NCI-H1694 (cell line): ENCODE measurements around the gene TMEM131L.
"Not testable (repeated sequence)": the region's sequence is repeated elsewhere in the genome, so short reads cannot be mapped to it uniquely, and the experiment has no call there.

Experiments
- DNase-seq: peaks from one replicate; lab custom pipeline; 2025; lab: John Stamatoyannopoulos, UW

TMEM131L gene

GRCh38 chr4:153579410-153579809 is 113.2 kb downstream of the TMEM131L start:
- DNase-seq, result no peak

GRCh38 chr4:153579872-153580271 is 113.7 kb downstream of the TMEM131L start:
- no peak for DNase-seq

GRCh38 chr4:153582954-153583702 is 117.0 kb downstream of the TMEM131L start:
- peak; percentile 66 for DNase-seq

- DNase-seq, result no peak
These were observed 118.9 kb downstream of the TMEM131L start for GRCh38 chr4:153585026-153585425.

- no peak for DNase-seq
These were observed 123.8 kb downstream of the TMEM131L start for GRCh38 chr4:153589703-153590595.

GRCh38 chr4:153591441-153591840 is 125.3 kb downstream of the TMEM131L start:
- DNase-seq, result no peak

- DNase-seq, result no peak
These were observed 125.9 kb downstream of the TMEM131L start for GRCh38 chr4:153592064-153592463.

GRCh38 chr4:153593161-153593560 is 127.0 kb downstream of the TMEM131L start:
- no peak for DNase-seq

- DNase-seq, result no peak
These were observed 128.1 kb downstream of the TMEM131L start for GRCh38 chr4:153594210-153594609.

GRCh38 chr4:153595894-153596601 is 129.9 kb downstream of the TMEM131L start:
- no peak for DNase-seq

GRCh38 chr4:153602758-153603157 is 136.6 kb downstream of the TMEM131L start:
- DNase-seq, result no peak

- no peak for DNase-seq
These were observed 137.1 kb downstream of the TMEM131L start for GRCh38 chr4:153603258-153603657.

- no peak for DNase-seq
These were observed 137.7 kb downstream of the TMEM131L start for GRCh38 chr4:153603835-153604234.

GRCh38 chr4:153609070-153609469 is 142.9 kb downstream of the TMEM131L start:
- DNase-seq, result not testable (repeated sequence)

GRCh38 chr4:153610623-153611376 is 144.6 kb downstream of the TMEM131L start:
- DNase-seq, result no peak

- DNase-seq, result no peak
These were observed 145.5 kb downstream of the TMEM131L start for GRCh38 chr4:153611679-153612078.

- DNase-seq, result no peak
These were observed 146.7 kb downstream of the TMEM131L start for GRCh38 chr4:153612878-153613277.

GRCh38 chr4:153616006-153616555 is 149.9 kb downstream of the TMEM131L start:
- DNase-seq, result no peak

- DNase-seq, result no peak
These were observed 152.7 kb downstream of the TMEM131L start for GRCh38 chr4:153618833-153619232.

GRCh38 chr4:153619811-153620210 is 153.7 kb downstream of the TMEM131L start:
- DNase-seq, result no peak

- DNase-seq, result no peak
These were observed 154.2 kb downstream of the TMEM131L start for GRCh38 chr4:153620352-153620751.
